Loucy (cell line): ENCODE measurements around the gene NKX2-2.

Experiments
- H2AFZ ChIP-seq: fragments of 200-600 bp; sonication (generic); 2 replicates; pipeline ENCODE4 v1.6.0; 2016; ENCODE audit warnings: antibody characterized with exemption, mild to moderate bottlenecking, low read length, moderate library complexity
- H3F3A ChIP-seq: fragments of 200-600 bp; 2 replicates; pipeline ENCODE4 v1.6.0; 2016; ENCODE audit warnings: antibody characterized with exemption, low read depth, mild to moderate bottlenecking
- H3K27me3 ChIP-seq: fragments of 200-600 bp; sonication (generic); 2 replicates; pipeline ENCODE4 v1.6.1; 2014; ENCODE audit warnings: low read length, mild to moderate bottlenecking; ENCODE audit not compliant: insufficient read depth, poor library complexity, severe bottlenecking
- H3K36me3 ChIP-seq: fragments of 200-600 bp; sonication (generic); 2 replicates; pipeline ENCODE4 v1.6.1; 2016; ENCODE audit warnings: low read length; ENCODE audit not compliant: insufficient read depth
- H3K4me1 ChIP-seq: fragments of 200-600 bp; sonication (generic); 2 replicates; pipeline ENCODE4 v1.5.1; 2014; ENCODE audit warnings: low read length, mild to moderate bottlenecking; ENCODE audit not compliant: insufficient read depth, poor library complexity, severe bottlenecking
- H3K4me2 ChIP-seq: fragments of 200-600 bp; sonication (generic); 2 replicates; pipeline ENCODE4 v1.6.0; 2014; ENCODE audit warnings: antibody characterized with exemption, low read length, low read depth, mild to moderate bottlenecking; ENCODE audit not compliant: poor library complexity, severe bottlenecking
- H3K4me3 ChIP-seq: fragments of 200-600 bp; sonication (generic); 2 replicates; pipeline ENCODE4 v1.5.1; 2014; ENCODE audit warnings: low read length, mild to moderate bottlenecking, mixed read lengths; ENCODE audit not compliant: poor library complexity, severe bottlenecking
- H3K79me2 ChIP-seq: fragments of 200-600 bp; sonication (generic); 2 replicates; pipeline ENCODE4 v1.6.1; 2014; ENCODE audit warnings: low read length; ENCODE audit not compliant: insufficient read depth
- H3K9ac ChIP-seq: fragments of 200-600 bp; sonication (generic); 2 replicates; pipeline ENCODE4 v1.6.0; 2014; ENCODE audit warnings: mild to moderate bottlenecking, low read depth, low read length, moderate library complexity; ENCODE audit not compliant: poor library complexity, severe bottlenecking
- H3K9me2 ChIP-seq: fragments of 200-600 bp; sonication (generic); replicated peaks from 2 replicates; pipeline ENCODE4 v1.6.1; 2016; ENCODE audit warnings: low read depth, low read length, mixed read lengths
- H3K9me3 ChIP-seq: fragments of 200-600 bp; sonication (generic); 2 replicates; pipeline ENCODE4 v1.6.1; 2014; ENCODE audit warnings: mild to moderate bottlenecking, antibody characterized with exemption, low read length, low read depth; ENCODE audit not compliant: insufficient read depth
- H4K20me1 ChIP-seq: fragments of 200-600 bp; sonication (generic); 2 replicates; pipeline ENCODE4 v1.6.0; 2014; ENCODE audit warnings: antibody characterized with exemption, low read length, mild to moderate bottlenecking; ENCODE audit not compliant: insufficient read depth, poor library complexity, severe bottlenecking
- EZH2phosphoT487 ChIP-seq: fragments of 200-600 bp; IDR thresholded peaks from 2 replicates; pipeline ENCODE4 v1.6.1; 2018; ENCODE audit warnings: antibody characterized with exemption, mild to moderate bottlenecking, moderate library complexity, borderline replicate concordance
- TF ChIP-seq, protein P1 (sequence below): fragments of 200-600 bp; sonication (generic); conservative IDR thresholded peaks from 2 replicates; pipeline ENCODE4 v1.5.1; 2014; ENCODE audit warnings: mild to moderate bottlenecking, antibody characterized with exemption, low read length

NKX2-2 gene

DNA sequence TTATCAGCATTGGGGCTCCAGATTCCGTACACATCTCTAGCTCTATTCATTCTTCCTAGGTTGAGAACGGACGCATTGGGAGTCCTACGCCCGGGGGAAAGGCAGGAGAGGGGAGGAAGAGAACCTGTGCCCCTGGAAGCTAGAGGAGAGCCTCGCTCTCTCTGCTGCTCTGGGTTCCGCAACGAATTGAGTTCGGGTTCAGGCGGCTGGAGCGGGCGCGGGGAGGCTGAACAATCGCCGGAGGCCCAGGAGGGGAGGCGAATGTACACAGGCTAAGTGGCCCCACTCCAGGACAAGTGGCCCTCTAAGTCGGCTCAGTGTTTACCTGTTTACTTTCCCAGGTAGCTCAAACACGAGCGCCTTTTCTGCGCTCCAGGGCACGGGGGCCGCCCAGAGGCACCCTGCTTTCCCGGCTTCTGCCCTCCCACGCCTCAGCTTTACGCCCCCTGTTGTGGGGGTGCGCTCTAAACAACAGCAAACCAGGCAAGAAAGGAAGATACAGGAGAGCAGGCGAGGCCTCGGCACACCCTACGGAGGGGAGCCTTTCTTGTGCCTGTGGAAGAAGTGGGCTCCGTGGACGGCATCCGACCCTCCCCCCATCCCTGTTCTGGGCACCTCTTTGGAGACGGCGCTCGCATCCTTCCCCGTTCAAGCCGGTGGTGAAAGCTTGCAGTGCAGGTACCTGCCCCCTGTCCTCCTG is 4.6 kb upstream of the NKX2-2 start:
- TF ChIP-seq EZH2phosphoT487 = no peak
- TF ChIP-seq, protein P1, sequence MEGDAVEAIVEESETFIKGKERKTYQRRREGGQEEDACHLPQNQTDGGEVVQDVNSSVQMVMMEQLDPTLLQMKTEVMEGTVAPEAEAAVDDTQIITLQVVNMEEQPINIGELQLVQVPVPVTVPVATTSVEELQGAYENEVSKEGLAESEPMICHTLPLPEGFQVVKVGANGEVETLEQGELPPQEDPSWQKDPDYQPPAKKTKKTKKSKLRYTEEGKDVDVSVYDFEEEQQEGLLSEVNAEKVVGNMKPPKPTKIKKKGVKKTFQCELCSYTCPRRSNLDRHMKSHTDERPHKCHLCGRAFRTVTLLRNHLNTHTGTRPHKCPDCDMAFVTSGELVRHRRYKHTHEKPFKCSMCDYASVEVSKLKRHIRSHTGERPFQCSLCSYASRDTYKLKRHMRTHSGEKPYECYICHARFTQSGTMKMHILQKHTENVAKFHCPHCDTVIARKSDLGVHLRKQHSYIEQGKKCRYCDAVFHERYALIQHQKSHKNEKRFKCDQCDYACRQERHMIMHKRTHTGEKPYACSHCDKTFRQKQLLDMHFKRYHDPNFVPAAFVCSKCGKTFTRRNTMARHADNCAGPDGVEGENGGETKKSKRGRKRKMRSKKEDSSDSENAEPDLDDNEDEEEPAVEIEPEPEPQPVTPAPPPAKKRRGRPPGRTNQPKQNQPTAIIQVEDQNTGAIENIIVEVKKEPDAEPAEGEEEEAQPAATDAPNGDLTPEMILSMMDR = no peak
- Histone ChIP-seq H3F3A (no peaks in the 10 kb centered on the region), H3K4me1 (no peaks in the 10 kb centered on the region), H2AFZ (no peak overlapping the region), H3K9me3 (no peaks in the 10 kb centered on the region), H3K4me3 (no peak overlapping the region), H3K27me3 (no peaks in the 10 kb centered on the region), H3K36me3 (no peaks in the 10 kb centered on the region), H3K9ac (no peak overlapping the region), H3K4me2 (no peak overlapping the region), H3K79me2 (no peaks in the 10 kb centered on the region), H4K20me1 (no peaks in the 10 kb centered on the region), H3K9me2 (no peaks in the 10 kb centered on the region)

DNA sequence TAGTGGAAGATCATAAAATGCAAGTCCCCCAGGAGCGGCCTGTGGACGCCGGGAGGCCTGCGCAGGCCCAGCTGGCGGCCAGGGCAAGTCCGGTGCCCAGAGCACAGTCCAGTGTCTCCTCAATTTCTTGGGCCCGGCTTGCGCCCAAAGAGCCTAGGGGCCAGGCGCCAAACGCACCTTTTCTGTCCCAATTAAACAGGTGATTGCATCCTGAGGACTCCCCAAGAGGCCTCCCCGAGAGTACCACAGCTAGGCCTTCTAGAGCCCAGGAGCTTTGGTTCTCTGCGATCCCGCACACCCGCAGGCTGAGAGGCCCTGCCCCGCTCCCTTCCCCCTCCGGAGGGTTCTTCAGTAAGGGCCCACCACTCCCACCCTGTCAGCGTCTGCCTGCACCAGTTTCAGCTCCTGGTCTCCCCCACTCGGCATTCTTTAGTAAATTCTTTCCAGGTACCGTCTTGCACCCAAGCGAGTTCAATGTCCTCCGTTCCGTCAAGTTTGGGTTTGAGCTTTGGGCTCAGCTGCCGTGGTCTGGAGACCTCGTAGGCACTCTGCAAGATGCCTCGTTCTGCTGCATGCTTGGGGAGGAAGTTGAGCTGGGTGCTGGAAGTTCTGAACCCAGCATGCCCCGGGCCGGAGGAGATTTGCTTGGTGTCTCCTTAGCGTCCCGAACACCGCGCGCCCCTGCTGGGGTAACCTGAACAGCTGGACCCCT is 3.9 kb upstream of the NKX2-2 start:
- Histone ChIP-seq H3K79me2 (no peaks in the 10 kb centered on the region), H3K9ac (no peak overlapping the region), H3K4me1 (no peaks in the 10 kb centered on the region), H3K36me3 (no peaks in the 10 kb centered on the region), H4K20me1 (no peaks in the 10 kb centered on the region), H3F3A (no peaks in the 10 kb centered on the region), H3K9me3 (no peaks in the 10 kb centered on the region), H3K4me2 (no peak overlapping the region), H3K9me2 (no peaks in the 10 kb centered on the region), H3K4me3 (no peak overlapping the region), H2AFZ (no peak overlapping the region), H3K27me3 (no peaks in the 10 kb centered on the region)
- TF ChIP-seq, protein P1 = no peak
- TF ChIP-seq EZH2phosphoT487 = no peak

DNA sequence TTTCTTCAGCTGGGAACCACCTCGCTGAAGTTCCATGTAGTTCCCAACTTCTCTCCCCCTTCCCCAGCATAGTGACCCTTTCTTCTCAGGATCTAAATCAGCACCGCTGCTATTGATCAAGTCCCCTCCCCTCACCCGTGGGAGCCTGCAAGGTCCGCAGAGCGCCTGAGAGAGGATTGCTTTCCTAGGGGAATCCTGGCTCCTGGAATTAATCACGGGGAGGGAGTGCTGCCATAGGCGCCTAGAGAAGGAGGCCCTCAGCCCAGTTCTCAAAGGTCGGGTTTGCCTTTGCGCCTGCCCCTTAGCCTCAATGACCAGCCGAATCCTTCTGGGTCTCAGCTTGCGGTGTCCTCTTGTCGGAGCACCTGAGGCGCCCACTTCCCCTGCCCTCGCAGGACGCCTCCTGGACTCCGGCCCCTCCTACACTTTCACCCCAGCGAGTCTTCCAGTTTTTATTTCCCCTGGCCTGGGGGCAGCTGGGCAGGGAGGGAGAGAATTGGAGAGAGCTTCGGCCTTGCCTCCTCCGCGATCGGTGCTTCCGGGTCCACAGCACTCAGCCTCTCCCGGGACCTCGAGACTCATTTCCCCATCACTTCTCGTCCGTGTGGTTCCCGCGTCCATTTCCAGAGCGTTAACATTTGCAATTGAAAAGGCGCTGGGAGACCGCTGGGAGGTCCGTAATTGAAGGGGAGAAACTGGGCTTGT is 3.1 kb upstream of the NKX2-2 start:
- Histone ChIP-seq H3K27me3 (no peaks in the 10 kb centered on the region), H3K9ac (no peak overlapping the region), H3K9me2 (no peaks in the 10 kb centered on the region), H3K9me3 (no peaks in the 10 kb centered on the region), H2AFZ (no peak overlapping the region), H3K4me3 (no peak overlapping the region), H4K20me1 (no peaks in the 10 kb centered on the region), H3K4me2 (no peak overlapping the region), H3F3A (no peaks in the 10 kb centered on the region), H3K4me1 (no peaks in the 10 kb centered on the region), H3K36me3 (no peaks in the 10 kb centered on the region), H3K79me2 (no peaks in the 10 kb centered on the region)
- TF ChIP-seq EZH2phosphoT487 = no peak
- TF ChIP-seq, protein P1 = no peak
